Measurements from ENCODE around the gene PCSK9. TPM values are rescaled to one million over a fixed set of nuclear protein-coding genes. Genes with fewer than 3 reads are reported as not detected.

The PCSK9 gene
- total RNA-seq, 4 donors from 2014 or later, result 0.13 to 0.64 (median 0.23) TPM; not detected in 1

DNA sequence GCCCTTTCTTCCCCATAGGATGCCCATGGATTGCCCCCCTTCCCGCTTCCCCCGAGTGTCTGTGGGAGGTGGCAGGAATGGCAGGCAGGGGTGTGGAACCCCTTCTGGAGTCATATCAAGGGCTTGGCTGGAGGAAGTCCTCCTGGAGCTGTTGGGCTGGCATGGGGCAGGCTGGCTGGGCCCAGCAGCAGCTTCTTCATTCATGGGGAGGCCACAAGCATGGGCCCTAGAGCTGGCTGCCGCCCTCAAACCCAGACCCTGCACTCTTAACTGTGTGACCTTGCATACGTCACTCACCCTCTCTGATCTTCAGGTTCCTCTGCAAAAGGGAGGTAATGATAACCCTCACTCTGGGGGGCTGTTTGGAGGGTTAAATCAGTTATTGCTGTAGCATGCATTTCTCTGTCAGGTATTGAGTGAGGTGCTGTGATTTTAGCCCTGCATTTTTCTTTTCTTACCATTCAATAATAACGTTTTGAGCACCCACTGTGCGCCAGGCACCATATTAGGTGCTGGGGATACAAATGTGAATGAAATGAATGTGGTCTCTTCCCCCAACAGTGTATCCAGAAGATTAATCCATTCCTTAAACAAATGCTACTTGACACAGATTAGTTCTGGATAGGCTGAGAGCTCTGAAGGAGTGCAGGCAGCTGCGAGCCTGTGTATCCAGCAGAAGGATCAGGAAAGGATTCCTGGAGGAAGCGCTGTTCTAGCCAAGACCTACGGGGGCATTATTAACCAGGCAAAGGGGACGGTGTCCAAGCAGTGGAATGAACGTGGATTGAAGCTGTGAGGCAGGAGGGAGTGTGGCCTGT lies 9.3 kb downstream of the PCSK9 start:
- H3K27ac ChIP-seq, result no peak overlapping the region
- ATAC-seq, result no peak
- no peaks in the 10 kb centered on the region for H3K27me3 ChIP-seq
- TF ChIP-seq EP300 (IDR thresholded peaks at IDR 0.05) (no peak), CTCF (IDR thresholded peaks at IDR 0.05) (no peak), POLR2AphosphoS5 (IDR thresholded peaks at IDR 0.05) (no peak), POLR2A (IDR thresholded peaks at IDR 0.05) (no peak)
- H3K4me1 ChIP-seq, result no peaks in the 10 kb centered on the region
- WGBS, 2 donors (ENCODE audit: low coverage in 1 of 2), result 89 to 91% methylated on average over 6 to 7 of the region's 11 CpGs
- no peaks in the 10 kb centered on the region for H3K36me3 ChIP-seq
- no peak overlapping the region for H3K4me3 ChIP-seq
- no peaks in the 10 kb centered on the region for H3K9me3 ChIP-seq

DNA sequence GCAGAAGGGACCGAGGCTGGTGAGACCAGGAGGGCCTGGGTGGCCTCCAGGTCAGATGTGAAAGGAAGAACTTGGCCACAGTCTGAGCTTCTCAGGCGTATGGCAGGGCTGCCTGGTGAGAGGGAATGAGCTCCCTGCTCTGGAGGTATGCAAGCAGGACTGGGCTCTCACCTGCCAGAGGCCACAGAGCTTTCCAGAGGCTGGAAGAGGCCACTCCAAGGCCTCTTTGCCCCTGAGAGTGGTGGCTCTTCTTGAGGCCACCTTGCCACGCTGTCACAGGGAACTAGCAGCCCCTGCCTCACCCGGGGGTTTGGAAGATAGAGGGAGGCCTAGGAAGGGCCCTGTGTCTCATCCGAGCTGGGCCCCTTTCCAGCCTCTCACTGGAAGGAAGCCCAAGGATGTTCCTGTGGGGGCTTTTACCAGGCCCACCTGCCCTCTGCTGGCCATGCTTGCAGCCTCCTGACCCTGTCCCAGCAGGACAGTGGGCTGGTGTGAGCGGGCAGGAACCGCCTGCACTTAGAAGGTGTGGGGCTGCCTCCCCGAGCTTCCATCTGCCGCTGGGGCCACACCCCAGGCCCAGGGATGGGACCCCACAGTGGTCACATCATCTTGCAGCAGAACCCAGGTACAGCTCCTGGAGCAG lies 10.0 kb downstream of the PCSK9 start:
- WGBS, 2 donors (ENCODE audit: low coverage in 1 of 2), result 83 to 84% methylated on average over 1 to 2 of the region's 9 CpGs
- TF ChIP-seq EP300 (IDR thresholded peaks at IDR 0.05), result no peak
- TF ChIP-seq POLR2AphosphoS5 (IDR thresholded peaks at IDR 0.05), result no peak
- TF ChIP-seq POLR2A (IDR thresholded peaks at IDR 0.05), result no peak
- no peak overlapping the region for H3K4me3 ChIP-seq
- H3K27ac ChIP-seq, result no peak overlapping the region
- H3K9me3 ChIP-seq, result no peaks in the 10 kb centered on the region
- no peaks in the 10 kb centered on the region for H3K4me1 ChIP-seq
- H3K27me3 ChIP-seq, result no peaks in the 10 kb centered on the region
- no peak for ATAC-seq
- H3K36me3 ChIP-seq, result no peaks in the 10 kb centered on the region

DNA sequence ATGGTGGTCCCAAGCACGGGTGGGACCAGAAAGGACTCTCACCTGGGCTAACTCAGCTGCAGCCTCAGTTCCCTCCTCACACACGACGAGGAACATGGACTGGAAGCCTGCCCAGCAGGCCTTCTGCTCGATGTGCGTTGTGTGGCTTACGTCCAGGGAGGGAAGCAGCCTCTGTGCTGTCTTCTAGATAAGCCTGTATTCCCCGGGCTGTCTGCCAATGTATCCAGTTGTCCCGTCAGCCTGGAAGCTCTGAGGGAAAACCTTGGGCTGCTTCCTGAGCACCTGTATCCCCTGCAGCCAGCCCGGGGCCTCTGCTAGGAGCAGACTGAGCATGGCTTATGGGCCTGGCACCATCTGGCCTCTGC lies 10.5 kb downstream of the PCSK9 start:
- WGBS, 2 donors (ENCODE audit: low coverage in 1 of 2), result 30 to 40% methylated on average over 2 to 7 of the region's 9 CpGs
- no peak for TF ChIP-seq EP300 (IDR thresholded peaks at IDR 0.05)
- TF ChIP-seq CTCF (IDR thresholded peaks at IDR 0.05), result no peak
- TF ChIP-seq POLR2A (IDR thresholded peaks at IDR 0.05), result no peak
- no peak for TF ChIP-seq POLR2AphosphoS5 (IDR thresholded peaks at IDR 0.05)
- no peak for ATAC-seq
- Histone ChIP-seq H3K27me3 (no peaks in the 10 kb centered on the region), H3K4me1 (no peaks in the 10 kb centered on the region), H3K36me3 (no peaks in the 10 kb centered on the region), H3K27ac (no peak overlapping the region), H3K4me3 (no peak overlapping the region), H3K9me3 (no peaks in the 10 kb centered on the region)

- Histone ChIP-seq H3K36me3 (no peaks in the 10 kb centered on the region), H3K27ac (no peak overlapping the region), H3K4me3 (no peak overlapping the region), H3K4me1 (no peaks in the 10 kb centered on the region), H3K27me3 (no peaks in the 10 kb centered on the region), H3K9me3 (no peaks in the 10 kb centered on the region)
- TF ChIP-seq EP300 (IDR thresholded peaks at IDR 0.05) (no peak), CTCF (IDR thresholded peaks at IDR 0.05) (no peak), POLR2A (IDR thresholded peaks at IDR 0.05) (no peak), POLR2AphosphoS5 (IDR thresholded peaks at IDR 0.05) (no peak)
- WGBS, 2 donors (ENCODE audit: low coverage in 1 of 2), result no CpG with 5 or more reads among the region's 9 CpGs
- no peak for ATAC-seq
Observed at GRCh38 chr1:55050283-55050682, 10.9 kb downstream of the PCSK9 start.

DNA sequence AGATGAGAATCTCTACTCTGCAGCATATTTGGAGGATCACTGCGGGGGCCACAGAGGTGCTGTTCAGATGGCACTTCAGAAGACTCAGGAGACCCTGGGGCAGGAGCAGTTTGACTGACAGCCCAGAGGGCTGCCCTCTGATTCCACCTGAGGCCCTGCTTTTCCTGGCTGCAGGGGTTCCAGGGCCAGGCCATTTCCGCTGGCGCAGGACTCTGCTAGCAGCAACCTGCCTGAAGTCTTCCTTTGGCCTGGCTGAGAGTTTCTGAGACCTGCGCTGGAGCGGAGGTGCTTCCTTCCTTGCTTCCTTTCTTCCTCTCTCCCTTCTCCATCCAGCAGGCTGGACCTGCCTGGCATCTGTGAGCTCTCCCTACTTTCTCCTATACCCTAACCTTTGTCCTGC lies 11.8 kb downstream of the PCSK9 start:
- 82% methylated on average over 4 of the region's 5 CpGs; no CpG with 5 or more reads in 1 of the 2 donors for WGBS, 2 donors (ENCODE audit: low coverage in 1 of 2)
- TF ChIP-seq CTCF (IDR thresholded peaks at IDR 0.05) (no peak), POLR2A (IDR thresholded peaks at IDR 0.05) (no peak), EP300 (IDR thresholded peaks at IDR 0.05) (no peak), POLR2AphosphoS5 (IDR thresholded peaks at IDR 0.05) (no peak)

More for the DNA sequence above, 11.8 kb downstream of the PCSK9 start:
- H3K27me3 ChIP-seq, result no peaks in the 10 kb centered on the region
- H3K27ac ChIP-seq, result no peak overlapping the region
- H3K4me3 ChIP-seq, result no peak overlapping the region
- H3K9me3 ChIP-seq, result no peaks in the 10 kb centered on the region
- H3K4me1 ChIP-seq, result no peaks in the 10 kb centered on the region
- H3K36me3 ChIP-seq, result no peaks in the 10 kb centered on the region
- ATAC-seq, result no peak
